BE2C (cell line): Measurements from ENCODE around the gene SYNRG.

ENCODE experiments used
- DNase-seq: peaks from one replicate; pipeline ENCODE4 v3.0.0-alpha.2; 2020
- H3K27me3 ChIP-seq: fragments of 250-450 bp; sonication (Bioruptor Pico); 2 replicates; pipeline ENCODE4 v1.5.1; 2020; ENCODE audit warnings: mild to moderate bottlenecking
- H3K36me3 ChIP-seq: fragments of 250-450 bp; sonication (Bioruptor Pico); 2 replicates; pipeline ENCODE4 v1.5.1; 2020; ENCODE audit warnings: mild to moderate bottlenecking
- H3K4me1 ChIP-seq: fragments of 250-450 bp; sonication (Bioruptor Pico); 2 replicates; pipeline ENCODE4 v1.5.1; 2020
- H3K4me3 ChIP-seq: 2 replicates; pipeline ENCODE4 v1.5.1; 2011; ENCODE audit warnings: low read depth, low read length
- H3K9me3 ChIP-seq: fragments of 250-450 bp; sonication (Bioruptor Pico); 2 replicates; pipeline ENCODE4 v1.5.1; 2020
- CTCF ChIP-seq: IDR thresholded peaks from 2 replicates; pipeline ENCODE4 v1.5.1; 2012; ENCODE audit warnings: mild to moderate bottlenecking, low read depth, low read length

The SYNRG gene

GRCh38 chr17:37476431-37477120 is 132.6 kb downstream of the SYNRG start:
- DNase-seq = no peak
- Histone ChIP-seq H3K27me3 (no peaks in the 10 kb centered on the region), H3K4me1 (no peaks in the 10 kb centered on the region), H3K36me3 (peaks cover 42% of the 10 kb centered on the region), H3K4me3 (no peak overlapping the region), H3K9me3 (no peaks in the 10 kb centered on the region)
- TF ChIP-seq CTCF = no peak

DNA sequence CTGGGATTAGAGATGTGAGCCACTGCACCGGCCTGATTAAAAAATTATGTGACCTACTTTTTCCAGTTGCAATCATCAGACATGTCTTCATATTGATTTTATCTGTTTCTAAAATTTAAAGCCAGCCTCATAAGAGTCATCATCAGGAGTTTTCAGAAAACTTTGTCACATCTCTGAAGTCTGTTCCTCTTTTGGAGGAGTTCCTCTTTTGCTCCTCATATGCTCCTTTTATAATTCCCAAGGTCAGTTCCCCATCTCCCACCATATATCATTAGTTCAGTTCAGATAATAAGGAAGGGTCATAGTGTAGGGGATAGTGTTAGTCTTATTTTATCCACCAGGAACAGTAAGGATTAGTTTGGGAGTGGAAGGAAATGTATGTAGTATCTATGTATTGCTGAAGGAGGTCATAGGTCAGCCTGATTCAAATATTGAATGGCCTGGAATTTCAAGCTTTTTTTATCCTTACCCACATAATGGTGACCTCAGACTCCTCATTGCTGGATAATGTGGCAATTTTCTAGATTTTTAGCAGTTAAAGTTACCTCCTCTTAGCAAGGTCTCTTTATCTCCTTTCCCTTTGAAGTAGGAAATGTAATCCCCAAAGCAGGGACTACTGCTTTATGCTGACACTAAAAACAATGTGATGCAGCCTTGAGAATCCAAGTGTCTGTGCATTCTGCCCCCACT is 133.3 kb downstream of the SYNRG start:
- H3K36me3 ChIP-seq = peaks cover 46% of the 10 kb centered on the region
- DNase-seq = no peak
- TF ChIP-seq CTCF = no peak

DNA sequence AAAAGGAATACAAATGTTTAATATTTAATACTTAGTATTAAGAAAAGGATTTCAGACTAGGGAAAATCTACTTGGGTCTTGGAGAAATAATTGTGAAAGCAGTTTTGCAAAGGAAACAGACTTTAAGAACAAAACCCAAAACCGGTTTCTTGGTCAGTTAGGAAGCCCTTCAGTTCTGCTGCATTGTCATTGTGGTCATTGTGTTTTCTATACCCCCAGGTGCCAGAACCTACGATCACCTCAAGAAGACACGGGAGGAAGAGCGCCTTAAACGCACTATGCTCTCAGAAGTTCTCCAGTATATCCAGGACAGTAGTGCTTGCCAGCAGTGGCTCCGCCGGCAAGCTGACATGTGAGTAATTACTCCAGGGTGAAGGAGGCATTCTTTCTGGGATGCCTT is 139.0 kb downstream of the SYNRG start:
- Histone ChIP-seq H3K4me3 (no peak overlapping the region), H3K4me1 (no peaks in the 10 kb centered on the region), H3K27me3 (no peaks in the 10 kb centered on the region), H3K36me3 (peaks cover 53% of the 10 kb centered on the region), H3K9me3 (no peaks in the 10 kb centered on the region)
- DNase-seq = no peak
- no peak for TF ChIP-seq CTCF

More for the DNA sequence above, 133.3 kb downstream of the SYNRG start:
- H3K4me3 ChIP-seq = no peak overlapping the region
- no peaks in the 10 kb centered on the region for H3K4me1 ChIP-seq
- H3K27me3 ChIP-seq = no peaks in the 10 kb centered on the region
- no peaks in the 10 kb centered on the region for H3K9me3 ChIP-seq

GRCh38 chr17:37466471-37466870 is 142.7 kb downstream of the SYNRG start:
- Histone ChIP-seq H3K4me1 (no peaks in the 10 kb centered on the region), H3K27me3 (no peaks in the 10 kb centered on the region), H3K9me3 (no peaks in the 10 kb centered on the region), H3K4me3 (no peak overlapping the region), H3K36me3 (peaks cover 34% of the 10 kb centered on the region)
- no peak for DNase-seq
- TF ChIP-seq CTCF = no peak

DNA sequence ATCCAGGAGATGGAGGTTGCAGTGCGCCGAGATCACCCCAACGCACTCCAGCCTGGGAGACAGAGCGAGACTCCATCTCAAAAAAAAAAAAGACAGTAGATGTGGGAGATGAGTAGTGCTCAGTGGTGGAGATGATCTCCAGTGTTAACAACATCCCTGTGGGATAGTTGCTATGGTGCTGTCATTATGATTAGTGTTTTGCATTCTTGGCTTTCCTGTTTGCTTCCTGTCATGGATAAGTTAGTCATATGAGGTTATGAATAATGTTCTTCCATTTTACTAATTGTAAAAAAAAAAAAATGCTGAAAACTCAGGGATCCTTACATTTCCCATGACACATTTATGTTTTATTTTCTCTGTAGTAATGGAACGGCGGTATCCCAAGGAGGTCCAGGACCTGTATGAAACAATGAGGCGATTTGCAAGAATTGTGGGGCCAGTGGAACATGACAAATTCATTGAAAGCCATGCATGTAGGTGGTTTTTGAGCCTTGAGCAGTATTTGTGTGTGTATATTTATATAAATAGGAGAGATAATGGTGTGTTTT is 144.1 kb downstream of the SYNRG start:
- H3K4me1 ChIP-seq = no peaks in the 10 kb centered on the region
- DNase-seq = no peak
- no peaks in the 10 kb centered on the region for H3K27me3 ChIP-seq
- peaks cover 23% of the 10 kb centered on the region for H3K36me3 ChIP-seq
- no peak for TF ChIP-seq CTCF
- H3K4me3 ChIP-seq = no peak overlapping the region
- H3K9me3 ChIP-seq = no peaks in the 10 kb centered on the region
